ENCODE data around the gene HSPH1.

DNA sequence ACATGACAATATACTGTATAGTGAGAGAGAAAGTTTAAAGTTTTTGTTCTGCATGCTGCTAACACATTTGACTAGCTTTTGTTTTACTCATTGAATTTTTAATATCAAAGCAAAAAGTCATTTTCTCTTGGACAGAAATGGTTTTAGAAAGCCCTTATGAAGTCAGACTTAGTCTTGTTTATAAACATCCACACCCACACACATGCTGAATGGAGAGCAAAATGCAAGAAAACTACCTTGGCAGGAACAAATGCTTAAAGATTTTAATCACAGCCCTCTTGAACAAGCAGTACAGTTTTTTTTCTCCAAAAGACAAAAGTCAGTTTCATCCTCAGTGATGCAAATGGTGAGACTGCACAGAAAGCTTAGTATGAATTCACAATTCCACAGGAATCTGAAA lies 25.0 kb downstream of the HSPH1 start:
- TF ChIP-seq, protein P1, sequence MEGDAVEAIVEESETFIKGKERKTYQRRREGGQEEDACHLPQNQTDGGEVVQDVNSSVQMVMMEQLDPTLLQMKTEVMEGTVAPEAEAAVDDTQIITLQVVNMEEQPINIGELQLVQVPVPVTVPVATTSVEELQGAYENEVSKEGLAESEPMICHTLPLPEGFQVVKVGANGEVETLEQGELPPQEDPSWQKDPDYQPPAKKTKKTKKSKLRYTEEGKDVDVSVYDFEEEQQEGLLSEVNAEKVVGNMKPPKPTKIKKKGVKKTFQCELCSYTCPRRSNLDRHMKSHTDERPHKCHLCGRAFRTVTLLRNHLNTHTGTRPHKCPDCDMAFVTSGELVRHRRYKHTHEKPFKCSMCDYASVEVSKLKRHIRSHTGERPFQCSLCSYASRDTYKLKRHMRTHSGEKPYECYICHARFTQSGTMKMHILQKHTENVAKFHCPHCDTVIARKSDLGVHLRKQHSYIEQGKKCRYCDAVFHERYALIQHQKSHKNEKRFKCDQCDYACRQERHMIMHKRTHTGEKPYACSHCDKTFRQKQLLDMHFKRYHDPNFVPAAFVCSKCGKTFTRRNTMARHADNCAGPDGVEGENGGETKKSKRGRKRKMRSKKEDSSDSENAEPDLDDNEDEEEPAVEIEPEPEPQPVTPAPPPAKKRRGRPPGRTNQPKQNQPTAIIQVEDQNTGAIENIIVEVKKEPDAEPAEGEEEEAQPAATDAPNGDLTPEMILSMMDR (IDR thresholded peaks at IDR 0.05) = no peak
- no peak for TF ChIP-seq POLR2A (IDR thresholded peaks at IDR 0.05)
